ENCODE data around the gene OBSL1.

OBSL1 gene

GRCh38 chr2:219571311-219572236 is at the start of gene OBSL1:
Gene OBSL1 (minus strand): TSS chr2:219571539. CDS start chr2:219571232, 307 bp downstream.
- DNase-seq (ENCODE audit: low spot score) = no peak

DNA sequence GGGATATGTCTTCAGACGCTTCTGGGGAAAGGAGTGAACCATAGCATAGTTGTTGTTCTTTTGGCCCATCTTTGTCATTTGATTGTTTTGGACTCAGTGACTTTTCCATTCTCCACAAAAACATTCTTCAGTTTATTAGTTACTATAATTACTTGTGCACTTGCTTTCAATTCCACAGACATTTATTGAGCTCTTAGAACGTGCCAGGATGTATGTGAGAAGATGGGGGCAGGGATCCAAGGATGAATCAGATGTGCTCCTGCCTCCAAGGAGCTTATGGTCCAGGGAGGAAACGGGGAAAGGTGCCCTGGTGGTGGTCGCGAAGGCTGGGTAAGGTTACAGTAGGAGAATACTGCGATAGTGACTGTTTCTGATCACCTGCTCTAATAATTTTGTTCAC is 49.2 kb upstream of the OBSL1 start:
- DNase-seq (ENCODE audit: low spot score) = no peak

DNA sequence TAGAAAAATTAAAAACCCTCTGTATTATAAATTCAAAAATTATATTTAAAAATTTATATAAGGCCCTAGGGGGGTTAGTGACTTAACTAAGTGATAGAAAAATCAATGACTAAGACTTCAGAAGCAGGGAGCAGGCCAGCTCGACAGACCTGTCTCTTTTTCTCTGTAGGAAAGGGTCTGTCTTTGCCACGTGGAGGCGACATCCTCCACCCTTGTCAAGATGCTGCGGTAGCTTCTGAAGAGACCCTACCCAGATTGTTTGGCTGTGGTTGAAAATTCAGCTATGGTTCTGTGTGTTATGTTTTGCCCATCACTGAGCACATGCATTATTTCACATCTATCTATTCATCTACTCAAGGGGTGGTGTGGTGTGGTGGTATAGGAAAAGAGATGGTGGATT is 47.9 kb upstream of the OBSL1 start:
- DNase-seq (ENCODE audit: low spot score) = no peak

- no peak for DNase-seq (ENCODE audit: low spot score)
Observed at GRCh38 chr2:219618733-219619122, 47.4 kb upstream of the OBSL1 start.

DNA sequence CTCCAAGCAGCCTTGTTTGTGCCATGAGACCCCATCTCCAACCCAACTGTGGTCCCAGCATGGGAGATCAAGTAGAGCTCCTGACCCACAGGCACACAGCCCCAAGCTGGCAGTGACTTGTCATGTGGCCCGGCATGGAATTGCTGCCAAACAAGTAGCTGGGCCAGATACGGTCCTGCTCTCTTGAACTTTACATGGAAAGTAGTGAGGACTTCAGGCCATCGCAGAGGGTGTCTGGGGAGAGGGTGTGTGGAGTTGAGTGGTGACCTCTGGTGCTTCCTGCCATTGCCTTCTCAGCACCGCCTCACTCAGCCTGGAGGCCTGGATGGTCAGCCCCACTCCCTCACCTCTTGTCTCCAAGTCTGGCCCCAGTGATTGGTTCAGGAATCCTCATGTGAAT is 45.2 kb upstream of the OBSL1 start:
- no peak for DNase-seq (ENCODE audit: low spot score)

- no peak for DNase-seq (ENCODE audit: low spot score)
Observed at GRCh38 chr2:219615894-219616293, 44.6 kb upstream of the OBSL1 start.

DNA sequence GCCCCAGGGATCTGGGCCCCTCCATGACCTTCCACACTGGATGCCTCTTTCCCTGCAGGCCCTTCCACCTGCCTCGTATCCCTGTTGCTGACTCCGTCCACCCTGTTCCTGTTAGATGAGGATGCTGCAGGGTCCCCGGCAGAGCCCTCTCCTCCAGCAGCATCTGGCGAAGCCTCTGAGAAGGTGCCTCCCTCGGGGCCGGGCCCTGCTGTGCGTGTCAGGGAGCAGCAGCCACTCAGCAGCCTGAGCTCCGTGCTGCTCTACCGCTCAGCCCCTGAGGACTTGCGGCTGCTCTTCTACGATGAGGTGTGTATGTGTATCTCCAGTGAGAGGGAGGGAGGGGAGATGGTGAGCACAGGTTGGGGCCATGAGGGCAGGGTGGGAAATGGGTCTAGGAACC is 43.7 kb upstream of the OBSL1 start:
- DNase-seq (ENCODE audit: low spot score) = no peak

DNA sequence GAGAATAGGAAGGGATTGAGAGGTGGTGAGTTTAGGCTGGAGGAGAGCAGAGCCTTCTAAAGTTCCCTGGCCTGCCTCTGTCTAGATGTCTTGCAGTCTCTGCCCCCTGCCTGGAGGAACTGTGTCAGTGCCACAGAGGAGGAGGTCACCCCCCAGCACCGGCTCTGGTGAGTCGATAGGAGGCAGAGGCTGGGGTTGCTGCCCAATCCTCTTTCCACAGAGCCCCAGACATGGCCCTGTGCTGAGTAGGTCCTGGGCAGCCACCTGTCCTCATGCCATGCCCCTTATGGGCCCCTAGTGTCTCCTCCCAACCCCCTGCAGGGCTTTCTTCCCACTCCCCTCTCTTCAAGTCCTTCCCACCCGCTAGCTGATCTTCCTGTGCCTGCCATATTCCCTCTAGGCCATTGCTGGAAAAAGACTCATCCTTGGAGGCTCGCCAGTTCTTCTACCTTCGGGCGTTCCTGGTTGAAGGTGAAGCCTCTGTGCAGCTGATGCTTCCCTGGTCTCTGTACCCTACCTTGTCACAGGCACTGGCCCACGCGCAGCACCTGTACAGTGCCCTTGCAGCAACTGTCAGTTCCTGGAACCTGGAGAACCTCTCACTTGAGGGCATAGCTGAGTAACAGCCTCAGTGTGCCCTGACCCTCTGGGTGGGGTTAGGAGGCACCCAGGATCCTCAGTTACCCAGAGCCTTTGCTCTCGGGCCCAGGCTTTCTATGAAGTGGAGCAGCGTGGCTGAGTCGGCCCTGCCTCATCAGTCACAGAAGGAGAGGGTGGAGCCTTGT is 42.9 kb upstream of the OBSL1 start:
- DNase-seq (ENCODE audit: low spot score) = no peak

GRCh38 chr2:219613461-219614070 is 42.2 kb upstream of the OBSL1 start:
- DNase-seq (ENCODE audit: low spot score) = no peak

GRCh38 chr2:219612577-219613286 is 41.4 kb upstream of the OBSL1 start:
- DNase-seq (ENCODE audit: low spot score) = peak; percentile 7

GRCh38 chr2:219611866-219612576 is 40.7 kb upstream of the OBSL1 start:
- DNase-seq (ENCODE audit: low spot score) = no peak

GRCh38 chr2:219611306-219611705 is 40.0 kb upstream of the OBSL1 start:
- no peak for DNase-seq (ENCODE audit: low spot score)

DNA sequence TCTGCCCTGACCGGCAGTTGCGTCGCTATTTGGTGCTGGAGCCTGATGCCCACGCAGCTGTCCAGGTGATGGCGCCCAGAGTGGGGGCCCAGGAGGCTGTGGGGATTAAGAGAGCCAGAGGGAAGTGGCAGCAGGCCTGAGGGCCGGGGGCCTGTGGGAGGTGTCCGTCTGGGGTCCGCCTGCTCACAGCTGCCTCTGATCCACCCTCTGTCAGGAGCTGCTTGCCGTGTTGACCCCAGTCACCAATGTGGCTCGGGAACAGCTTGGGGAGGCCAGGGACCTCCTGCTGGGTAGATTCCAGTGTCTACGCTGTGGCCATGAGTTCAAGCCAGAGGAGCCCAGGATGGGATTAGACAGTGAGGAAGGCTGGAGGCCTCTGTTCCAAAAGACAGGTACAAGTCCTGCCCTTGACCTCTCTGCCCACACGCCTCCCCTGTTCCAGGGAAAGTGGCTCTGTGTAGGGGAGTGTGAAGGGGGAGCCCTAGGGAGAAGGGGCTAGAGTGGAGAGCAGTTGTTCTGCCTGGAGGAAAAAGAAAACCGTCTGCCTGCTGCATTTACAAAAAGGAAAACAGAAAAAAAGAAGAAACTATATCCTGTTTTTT is 37.9 kb upstream of the OBSL1 start:
- DNase-seq (ENCODE audit: low spot score) = no peak

- no peak for DNase-seq (ENCODE audit: low spot score)
Observed at GRCh38 chr2:219608399-219608964, 37.1 kb upstream of the OBSL1 start.

DNA sequence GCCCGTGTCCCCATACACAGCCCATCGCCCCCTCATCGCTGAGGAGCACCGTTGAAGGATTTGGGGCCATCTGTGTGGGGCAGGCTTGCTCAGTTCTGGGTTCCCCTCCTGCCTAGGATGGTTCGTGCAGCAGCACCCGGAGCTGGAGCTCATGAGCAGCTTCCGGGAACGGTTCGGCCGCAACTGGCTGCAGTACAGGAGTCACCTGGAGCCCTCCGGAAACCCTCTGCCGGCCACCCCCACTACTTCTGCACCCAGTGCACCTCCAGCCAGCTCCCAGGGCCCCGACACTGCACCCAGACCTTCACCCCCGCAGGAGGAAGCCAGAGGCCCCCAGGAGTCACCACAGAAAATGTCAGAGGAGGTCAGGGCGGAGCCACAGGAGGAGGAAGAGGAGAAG is 36.6 kb upstream of the OBSL1 start:
- no peak for DNase-seq (ENCODE audit: low spot score)

DNA sequence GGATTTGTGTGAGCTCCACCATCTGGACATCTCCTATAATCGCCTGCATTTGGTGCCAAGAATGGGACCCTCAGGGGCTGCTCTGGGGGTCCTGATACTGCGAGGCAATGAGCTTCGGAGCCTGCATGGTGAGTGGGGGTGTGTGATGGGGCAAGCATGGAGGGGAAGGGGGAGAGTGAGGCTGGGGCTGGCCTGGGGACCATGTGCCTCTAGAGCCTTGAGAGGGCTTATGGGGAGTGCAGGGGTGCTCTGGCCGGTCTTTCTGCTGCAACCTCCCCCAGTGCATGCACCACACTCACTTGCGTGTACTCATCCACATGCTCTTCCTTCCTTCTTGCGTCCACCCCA is 34.2 kb upstream of the OBSL1 start:
- DNase-seq (ENCODE audit: low spot score) = no peak

DNA sequence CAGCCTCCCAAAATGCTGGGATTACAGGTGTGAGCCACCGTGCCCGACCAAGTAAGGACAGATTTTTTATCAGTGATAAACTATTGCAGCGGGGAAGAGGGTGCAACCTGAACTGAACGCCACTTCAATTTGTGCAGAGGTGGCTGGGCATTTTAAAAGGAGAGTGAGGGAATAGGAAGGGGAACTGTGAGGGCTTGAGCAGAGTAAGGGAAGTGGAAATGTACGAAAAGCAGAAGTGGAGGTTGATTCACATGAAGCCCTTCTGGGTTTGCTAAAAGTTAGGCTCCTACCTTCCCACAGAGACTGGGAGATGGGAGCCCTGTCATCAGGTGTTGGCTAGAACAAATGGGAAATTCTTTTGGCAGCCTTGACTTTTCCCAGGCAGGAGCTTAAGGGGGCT is 32.4 kb upstream of the OBSL1 start:
- DNase-seq (ENCODE audit: low spot score) = no peak

DNA sequence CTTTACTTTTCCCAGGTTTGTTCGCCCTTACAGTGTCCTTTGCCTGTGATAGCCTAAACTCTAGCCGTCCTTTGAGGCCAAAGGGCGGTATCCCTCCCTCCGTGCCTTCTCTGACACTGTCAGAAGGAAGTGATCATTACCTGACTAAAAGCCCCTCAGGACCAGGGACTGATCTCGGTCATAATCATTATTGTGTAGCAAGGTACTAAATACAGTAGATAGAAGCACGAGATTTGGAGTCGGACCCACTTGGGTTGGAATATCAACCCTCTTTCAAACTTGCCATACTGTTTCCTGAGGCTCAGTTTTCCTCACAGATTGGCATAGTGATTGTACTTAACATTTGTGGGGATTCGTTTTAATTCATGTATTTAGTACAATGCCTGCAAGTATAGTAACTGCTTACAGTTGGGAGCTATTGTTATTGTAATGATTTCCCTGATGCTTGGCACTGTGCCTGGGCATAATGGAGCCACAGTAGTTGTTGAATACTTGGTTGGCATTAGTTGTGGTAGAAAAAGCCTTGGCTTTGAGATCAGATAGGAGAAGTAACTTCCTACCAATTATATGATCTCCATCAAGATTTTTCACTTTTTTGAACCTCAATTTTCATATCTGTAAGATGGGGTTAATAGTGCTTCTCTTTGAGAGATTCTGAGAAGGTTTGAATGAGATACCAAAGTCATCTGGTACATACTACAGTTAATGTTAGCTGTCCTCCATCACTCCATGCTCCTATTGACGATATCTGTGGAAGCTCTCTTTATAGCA is 27.2 kb upstream of the OBSL1 start:
- no peak for DNase-seq (ENCODE audit: low spot score)

- peak; percentile 85 for DNase-seq (ENCODE audit: low spot score)
Observed at GRCh38 chr2:219597552-219598307, 26.4 kb upstream of the OBSL1 start, which contains the start of gene STK11IP. Gene STK11IP (plus strand): TSS chr2:219597857. CDS start chr2:219598120, 263 bp downstream.
